ENCODE results near the gene VTI1B.
A peak's percentile ranks its signal among the peaks of the same experiment; 100 is the strongest.

The VTI1B gene

GRCh38 chr14:67618617-67619063, 55.8 kb downstream of the VTI1B start:
- Histone ChIP-seq H3K27me3 (ENCODE audit: low read length) (no peaks in the 10 kb centered on the region), H4K20me1 (ENCODE audit: low read depth, low read length) (no peaks in the 10 kb centered on the region), H3K27ac (ENCODE audit: low read depth, low read length) (no peak overlapping the region), H3K79me2 (ENCODE audit: insufficient read depth, low read length) (no peaks in the 10 kb centered on the region), H3F3A (ENCODE audit: insufficient read depth) (peaks cover 10% of the 10 kb centered on the region; the same call in 1 of the 2 replicates), H3K4me3 (ENCODE audit: insufficient read depth, low read length, poor library complexity, severe bottlenecking) (no peak overlapping the region), H3K9me2 (replicated peaks; ENCODE audit: insufficient read depth, low read length) (no peaks in the 10 kb centered on the region), H3K4me2 (ENCODE audit: low read depth, low read length, poor library complexity, severe bottlenecking) (peak overlapping the region; percentile 69), H3K9me3 (ENCODE audit: insufficient read depth, low read length) (no peaks in the 10 kb centered on the region), H3K9ac (ENCODE audit: low read length) (no peak overlapping the region), H3K36me3 (ENCODE audit: low read length) (no peaks in the 10 kb centered on the region), H2AFZ (ENCODE audit: low read depth, low read length, severe bottlenecking) (no peak overlapping the region)
- TF ChIP-seq CTCF (IDR thresholded peaks at IDR 0.05; ENCODE audit: insufficient read depth, low read length, poor library complexity, severe bottlenecking) (peak; percentile 75), EZH2phosphoT487 (conservative IDR thresholded peaks at IDR 0.05; ENCODE audit: low read length) (no peak)

DNA sequence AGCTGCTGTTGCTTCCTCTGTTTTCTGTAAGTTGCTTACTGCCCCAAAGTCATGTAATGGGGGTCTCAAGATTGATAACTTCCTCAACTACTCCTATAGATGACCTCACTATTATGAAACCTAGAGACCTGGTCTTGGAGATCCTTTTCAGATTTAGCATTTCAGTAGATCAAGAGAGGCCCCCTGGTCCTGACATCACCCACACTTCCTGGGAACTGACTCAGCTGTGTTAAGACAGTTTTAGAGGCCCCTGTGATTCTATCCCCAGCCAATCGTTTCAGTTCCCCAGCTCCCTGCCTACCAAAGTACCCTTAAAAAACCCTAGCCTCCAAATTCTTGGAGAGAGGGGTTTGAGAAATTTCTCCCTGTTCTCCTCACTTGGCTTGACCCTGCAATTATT, 63.9 kb downstream of the VTI1B start:
- Histone ChIP-seq H3K9ac (ENCODE audit: low read length) (no peak overlapping the region), H3K27ac (ENCODE audit: low read depth, low read length) (no peak overlapping the region), H3K36me3 (ENCODE audit: low read length) (no peaks in the 10 kb centered on the region), H3K9me2 (replicated peaks; ENCODE audit: insufficient read depth, low read length) (no peaks in the 10 kb centered on the region), H3K4me2 (ENCODE audit: low read depth, low read length, poor library complexity, severe bottlenecking) (no peak overlapping the region), H3K79me2 (ENCODE audit: insufficient read depth, low read length) (no peaks in the 10 kb centered on the region), H3F3A (ENCODE audit: insufficient read depth) (no peaks in the 10 kb centered on the region), H2AFZ (ENCODE audit: low read depth, low read length, severe bottlenecking) (no peak overlapping the region), H4K20me1 (ENCODE audit: low read depth, low read length) (no peaks in the 10 kb centered on the region), H3K9me3 (ENCODE audit: insufficient read depth, low read length) (no peaks in the 10 kb centered on the region), H3K4me3 (ENCODE audit: insufficient read depth, low read length, poor library complexity, severe bottlenecking) (no peak overlapping the region), H3K27me3 (ENCODE audit: low read length) (no peaks in the 10 kb centered on the region)
- no peak for TF ChIP-seq CTCF (IDR thresholded peaks at IDR 0.05; ENCODE audit: insufficient read depth, low read length, poor library complexity, severe bottlenecking)
- TF ChIP-seq EZH2phosphoT487 (conservative IDR thresholded peaks at IDR 0.05; ENCODE audit: low read length) = no peak

GRCh38 chr14:67609642-67610310, 64.7 kb downstream of the VTI1B start:
- Histone ChIP-seq H3K27ac (ENCODE audit: low read depth, low read length) (no peak overlapping the region), H3K9ac (ENCODE audit: low read length) (no peak overlapping the region), H3K36me3 (ENCODE audit: low read length) (no peaks in the 10 kb centered on the region), H3K27me3 (ENCODE audit: low read length) (no peaks in the 10 kb centered on the region), H3K4me3 (ENCODE audit: insufficient read depth, low read length, poor library complexity, severe bottlenecking) (no peak overlapping the region), H3K4me2 (ENCODE audit: low read depth, low read length, poor library complexity, severe bottlenecking) (no peak overlapping the region), H2AFZ (ENCODE audit: low read depth, low read length, severe bottlenecking) (no peak overlapping the region), H4K20me1 (ENCODE audit: low read depth, low read length) (no peaks in the 10 kb centered on the region), H3F3A (ENCODE audit: insufficient read depth) (no peaks in the 10 kb centered on the region), H3K9me2 (replicated peaks; ENCODE audit: insufficient read depth, low read length) (no peaks in the 10 kb centered on the region), H3K79me2 (ENCODE audit: insufficient read depth, low read length) (no peaks in the 10 kb centered on the region), H3K9me3 (ENCODE audit: insufficient read depth, low read length) (no peaks in the 10 kb centered on the region)
- TF ChIP-seq EZH2phosphoT487 (conservative IDR thresholded peaks at IDR 0.05; ENCODE audit: low read length) (no peak), CTCF (IDR thresholded peaks at IDR 0.05; ENCODE audit: insufficient read depth, low read length, poor library complexity, severe bottlenecking) (no peak)
